HFFc6 (cell line): Measurements from ENCODE around the gene GNA12. TPM values are rescaled to one million over a fixed set of nuclear protein-coding genes. Genes with fewer than 3 reads are reported as not detected.
"Not testable (repeated sequence)": the region's sequence is repeated elsewhere in the genome, so short reads cannot be mapped to it uniquely, and the experiment has no call there.

Experiments used
- DNase-seq: peaks from one replicate; pipeline ENCODE4 v3.0.0-alpha.2; 2018
- H3K27ac Mint-ChIP-seq: 2 replicates; pipeline ENCODE4 v1.8.0; 2020; ENCODE audit warnings: mild to moderate bottlenecking, mixed read lengths
- H3K27me3 Mint-ChIP-seq: 2 replicates; pipeline ENCODE4 v1.8.0; 2021; ENCODE audit warnings: mild to moderate bottlenecking, moderate library complexity, mixed read lengths; ENCODE audit not compliant: insufficient read depth
- H3K36me3 Mint-ChIP-seq: 2 replicates; pipeline ENCODE4 v1.8.0; 2021; ENCODE audit warnings: low read depth, mixed read lengths
- H3K4me1 Mint-ChIP-seq: 2 replicates; pipeline ENCODE4 v1.8.0; 2020; ENCODE audit warnings: low read depth, mixed read lengths
- H3K4me3 Mint-ChIP-seq: 2 replicates; pipeline ENCODE4 v1.8.0; 2020; ENCODE audit warnings: mild to moderate bottlenecking, moderate library complexity, mixed read lengths
- H3K9me3 Mint-ChIP-seq: 2 replicates; pipeline ENCODE4 v1.8.0; 2020; ENCODE audit warnings: mild to moderate bottlenecking, mixed read lengths
- total RNA-seq, 6 experiments: library from RNA; stranded (reverse); fragmentation: NEBNext Ultra II Directional; extraction: Animal tissue kit (Norgen Biotek cat#: 25700); gene quantifications; 2 replicates in 1 of 6; 3 replicates in 5 of 6; pipeline ENCODE4 v1.2.3, GENCODE V29; 2021
- TF ChIP-seq, protein P1 (sequence below): fragments of 200-600 bp; sonication (generic); IDR thresholded peaks from 2 replicates; pipeline ENCODE4 v1.5.0; 2021; ENCODE audit warnings: antibody characterized with exemption, mild to moderate bottlenecking

Gene GNA12
- total RNA-seq, 6 experiments from 2014 or later = 52.9 to 61.9 (median 57.6) TPM

DNA sequence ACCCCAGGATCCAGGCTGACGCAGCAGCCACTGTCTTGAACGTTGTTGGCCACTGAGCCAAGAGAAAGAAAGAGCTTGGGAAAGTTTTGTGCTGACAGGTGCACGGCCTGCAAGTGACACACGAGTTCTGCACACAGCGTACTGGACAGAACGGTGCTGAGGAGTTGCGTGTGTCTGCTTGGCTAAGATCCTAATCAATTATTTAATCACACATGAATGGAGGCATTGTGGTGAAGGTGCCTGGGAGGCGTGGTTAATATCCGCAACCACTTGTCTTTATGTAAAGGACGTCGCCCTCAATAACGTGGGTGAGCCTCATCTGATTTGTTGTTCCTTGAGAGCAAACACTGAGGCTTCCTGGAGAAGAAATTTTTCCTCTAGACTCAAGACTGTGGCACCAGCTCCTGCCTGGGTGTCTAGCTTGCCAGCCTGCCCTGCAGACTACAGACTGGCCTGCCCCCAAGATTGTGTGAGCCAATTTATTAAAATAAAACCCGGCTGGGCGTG lies 16.6 kb upstream of the GNA12 start:
- TF ChIP-seq, protein P1, sequence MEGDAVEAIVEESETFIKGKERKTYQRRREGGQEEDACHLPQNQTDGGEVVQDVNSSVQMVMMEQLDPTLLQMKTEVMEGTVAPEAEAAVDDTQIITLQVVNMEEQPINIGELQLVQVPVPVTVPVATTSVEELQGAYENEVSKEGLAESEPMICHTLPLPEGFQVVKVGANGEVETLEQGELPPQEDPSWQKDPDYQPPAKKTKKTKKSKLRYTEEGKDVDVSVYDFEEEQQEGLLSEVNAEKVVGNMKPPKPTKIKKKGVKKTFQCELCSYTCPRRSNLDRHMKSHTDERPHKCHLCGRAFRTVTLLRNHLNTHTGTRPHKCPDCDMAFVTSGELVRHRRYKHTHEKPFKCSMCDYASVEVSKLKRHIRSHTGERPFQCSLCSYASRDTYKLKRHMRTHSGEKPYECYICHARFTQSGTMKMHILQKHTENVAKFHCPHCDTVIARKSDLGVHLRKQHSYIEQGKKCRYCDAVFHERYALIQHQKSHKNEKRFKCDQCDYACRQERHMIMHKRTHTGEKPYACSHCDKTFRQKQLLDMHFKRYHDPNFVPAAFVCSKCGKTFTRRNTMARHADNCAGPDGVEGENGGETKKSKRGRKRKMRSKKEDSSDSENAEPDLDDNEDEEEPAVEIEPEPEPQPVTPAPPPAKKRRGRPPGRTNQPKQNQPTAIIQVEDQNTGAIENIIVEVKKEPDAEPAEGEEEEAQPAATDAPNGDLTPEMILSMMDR = no peak
- Mint-ChIP-seq H3K4me3 (no peak overlapping the region), H3K9me3 (no peaks in the 10 kb centered on the region), H3K27me3 (peaks cover 2% of the 10 kb centered on the region; the same call in 1 of the 2 replicates), H3K4me1 (peaks cover 23% of the 10 kb centered on the region), H3K36me3 (no peaks in the 10 kb centered on the region), H3K27ac (no peak overlapping the region)
- no peak for DNase-seq

DNA sequence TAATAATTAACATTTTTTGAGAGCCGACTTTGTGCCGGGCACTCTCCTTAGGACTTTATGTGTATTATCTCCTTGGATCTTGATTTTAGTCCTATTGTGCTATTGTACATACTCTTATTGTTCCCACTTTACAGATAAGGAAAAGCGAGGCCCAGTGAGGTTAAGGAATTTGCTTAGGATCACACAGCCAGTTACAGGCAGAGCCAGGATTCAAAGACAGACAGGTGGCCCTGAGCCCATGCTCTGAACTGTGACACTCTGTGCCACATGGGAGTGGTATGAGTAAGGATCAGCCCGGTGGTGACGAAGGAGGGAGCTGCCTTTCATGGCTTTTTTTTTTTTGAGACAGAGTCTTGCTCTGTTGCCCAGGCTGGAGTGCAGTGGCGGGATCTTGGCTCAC lies 15.8 kb upstream of the GNA12 start:
- H3K27ac Mint-ChIP-seq = no peak overlapping the region
- no peak for DNase-seq
- peaks cover 2% of the 10 kb centered on the region; the same call in 1 of the 2 replicates for H3K27me3 Mint-ChIP-seq
- TF ChIP-seq, protein P1 = no peak
- H3K9me3 Mint-ChIP-seq = no peaks in the 10 kb centered on the region
- H3K36me3 Mint-ChIP-seq = no peaks in the 10 kb centered on the region
- peaks cover 21% of the 10 kb centered on the region for H3K4me1 Mint-ChIP-seq
- H3K4me3 Mint-ChIP-seq = no peak overlapping the region

DNA sequence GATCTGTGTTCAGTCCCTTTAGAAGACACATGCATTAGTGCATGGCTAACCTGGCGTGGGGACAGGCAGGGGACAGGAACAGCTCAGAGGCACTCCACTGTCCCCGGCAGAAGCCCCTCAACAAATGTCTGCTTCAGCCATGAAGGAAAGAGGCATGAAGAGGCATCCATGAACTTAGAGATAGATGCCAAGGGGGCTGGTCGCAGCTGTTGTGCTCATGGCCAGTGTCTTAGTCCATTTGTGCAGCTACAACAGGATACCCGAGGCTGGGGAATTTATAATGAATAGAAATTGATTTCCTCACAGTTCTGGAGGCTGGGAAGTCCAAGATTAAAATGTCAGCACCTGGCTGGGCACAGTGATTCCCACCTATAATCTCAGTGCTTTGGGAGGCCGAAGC lies 14.5 kb upstream of the GNA12 start:
- H3K4me3 Mint-ChIP-seq = no peak overlapping the region
- H3K36me3 Mint-ChIP-seq = no peaks in the 10 kb centered on the region
- H3K9me3 Mint-ChIP-seq = no peaks in the 10 kb centered on the region
- H3K4me1 Mint-ChIP-seq = peaks cover 10% of the 10 kb centered on the region
- H3K27me3 Mint-ChIP-seq = no peaks in the 10 kb centered on the region
- TF ChIP-seq, protein P1 = no peak
- no peak for DNase-seq
- H3K27ac Mint-ChIP-seq = no peak overlapping the region

DNA sequence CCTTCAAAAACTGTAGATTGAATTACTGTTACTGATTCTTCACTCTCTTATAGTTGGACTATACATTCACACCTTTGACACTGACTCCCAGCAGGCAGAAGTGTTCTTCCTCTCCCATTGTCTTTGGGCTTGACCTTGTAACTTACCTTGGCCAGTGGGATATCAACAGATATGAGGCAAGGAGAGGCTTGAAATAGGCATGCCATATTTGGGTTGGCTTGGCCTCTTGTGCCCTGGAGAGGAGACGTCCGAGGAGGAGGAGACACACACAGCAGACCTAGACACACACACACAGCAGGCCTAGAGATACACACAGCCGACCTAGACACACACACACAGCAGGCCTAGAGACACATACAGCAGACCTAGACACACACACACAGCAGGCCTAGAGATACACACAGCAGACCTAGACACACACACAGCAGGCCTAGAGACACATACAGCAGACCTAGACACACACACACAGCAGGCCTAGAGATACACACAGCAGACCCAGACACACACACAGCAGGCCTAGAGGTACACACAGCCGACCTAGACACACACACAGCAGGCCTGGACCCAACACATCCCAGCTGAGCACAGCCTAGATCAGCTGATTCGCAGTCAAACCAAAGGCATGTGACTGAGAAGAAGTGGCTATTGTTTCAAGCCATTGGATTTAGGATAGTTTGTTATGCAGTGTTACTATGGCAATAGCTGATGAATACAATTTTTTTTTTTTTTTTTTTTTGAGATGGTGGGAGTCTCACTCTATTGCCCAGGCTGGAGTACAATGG lies 12.5 kb upstream of the GNA12 start:
- TF ChIP-seq, protein P1 = no peak
- Mint-ChIP-seq H3K36me3 (no peaks in the 10 kb centered on the region), H3K27ac (no peak overlapping the region), H3K4me1 (0 out of 2 replicates have a peak, but pooled peaks cover 6% of the 10 kb centered on the region), H3K4me3 (no peak overlapping the region), H3K27me3 (no peaks in the 10 kb centered on the region), H3K9me3 (no peaks in the 10 kb centered on the region)
- DNase-seq = no peak

DNA sequence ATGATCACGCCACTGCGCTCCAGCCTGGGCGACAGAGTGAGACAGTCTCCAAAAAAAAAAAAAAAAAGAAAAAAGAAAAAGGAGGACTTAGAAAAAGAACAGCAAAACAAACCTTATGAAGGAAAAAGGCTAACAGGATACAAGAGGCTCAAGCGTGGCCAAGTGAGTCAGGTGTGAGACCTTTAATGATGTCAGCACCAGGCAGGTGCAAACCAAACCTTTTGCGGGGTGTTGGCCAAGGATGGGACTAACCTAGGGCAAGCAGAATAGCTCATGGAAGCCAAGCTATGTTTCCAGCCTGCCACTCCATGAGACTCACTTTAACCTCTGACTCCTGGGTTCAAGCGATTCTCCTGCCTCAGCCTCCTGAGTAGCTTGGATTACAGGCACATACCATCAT lies 11.3 kb upstream of the GNA12 start:
- TF ChIP-seq, protein P1 = no peak
- no peak for DNase-seq
- no peaks in the 10 kb centered on the region for H3K27me3 Mint-ChIP-seq
- H3K36me3 Mint-ChIP-seq = no peaks in the 10 kb centered on the region
- no peak overlapping the region for H3K4me3 Mint-ChIP-seq
- peaks cover 6% of the 10 kb centered on the region; the same call in 1 of the 2 replicates for H3K4me1 Mint-ChIP-seq
- no peak overlapping the region for H3K27ac Mint-ChIP-seq
- H3K9me3 Mint-ChIP-seq = no peaks in the 10 kb centered on the region

DNA sequence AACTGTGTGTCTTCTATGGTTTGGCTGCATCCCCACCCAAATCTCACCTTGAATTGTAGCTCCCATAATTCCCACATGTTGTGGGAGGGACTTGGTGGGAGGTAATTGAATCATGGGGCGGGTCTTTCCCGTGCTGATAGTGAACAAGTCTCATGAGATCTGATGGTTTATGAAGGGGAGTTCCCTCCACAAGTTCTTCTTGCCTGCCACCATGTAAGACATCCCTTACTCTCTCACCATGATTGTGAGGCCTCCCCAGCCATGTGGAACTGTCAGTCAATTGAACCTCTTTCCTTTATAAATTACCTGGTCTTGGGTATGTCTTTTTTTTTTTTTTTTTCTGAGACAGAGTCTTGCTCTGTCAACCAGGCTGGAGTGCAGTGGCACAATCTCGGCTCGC lies 9.4 kb upstream of the GNA12 start:
- H3K4me1 Mint-ChIP-seq, H3K36me3 Mint-ChIP-seq, H3K9me3 Mint-ChIP-seq, DNase-seq, H3K4me3 Mint-ChIP-seq, H3K27me3 Mint-ChIP-seq, H3K27ac Mint-ChIP-seq: not testable (repeated sequence)
